CD4-positive, alpha-beta T cell treated with Interleukin-4 for 4 hours (primary cell): ENCODE data around the gene UMODL1.

Experiments used
- DNase-seq: peaks from one replicate; pipeline ENCODE4 v3.0.0-alpha.2; 2020

The UMODL1 gene

GRCh38 chr21:42071146-42071737 is at the start of gene UMODL1:
UMODL1 (plus strand) TSS chr21:42071317; CDS start chr21:42071317, 0 bp downstream.
- no peak for DNase-seq

GRCh38 chr21:42021371-42022090 is 49.6 kb upstream of the UMODL1 start:
- no peak for DNase-seq

- no peak for DNase-seq
These were observed 49.1 kb upstream of the UMODL1 start for GRCh38 chr21:42022091-42022430.

- DNase-seq: no peak
These were observed 48.2 kb upstream of the UMODL1 start for GRCh38 chr21:42022906-42023305.

GRCh38 chr21:42025376-42026081 is 45.6 kb upstream of the UMODL1 start:
- no peak for DNase-seq

- no peak for DNase-seq
These were observed 45.1 kb upstream of the UMODL1 start for GRCh38 chr21:42026082-42026435.

GRCh38 chr21:42027085-42027821 is 43.9 kb upstream of the UMODL1 start:
- DNase-seq: no peak

GRCh38 chr21:42027822-42028765 is 43.0 kb upstream of the UMODL1 start:
- DNase-seq: no peak

GRCh38 chr21:42028766-42029425 is 42.2 kb upstream of the UMODL1 start:
- no peak for DNase-seq

- no peak for DNase-seq
These were observed 40.8 kb upstream of the UMODL1 start for GRCh38 chr21:42030311-42030710.

- DNase-seq: no peak
These were observed 39.9 kb upstream of the UMODL1 start for GRCh38 chr21:42031241-42031640.

GRCh38 chr21:42031816-42032215 is 39.3 kb upstream of the UMODL1 start:
- DNase-seq: no peak

GRCh38 chr21:42032266-42032665 is 38.9 kb upstream of the UMODL1 start:
- DNase-seq: no peak

GRCh38 chr21:42032968-42033367 is 38.1 kb upstream of the UMODL1 start:
- no peak for DNase-seq

GRCh38 chr21:42036313-42036712 is 34.8 kb upstream of the UMODL1 start:
- no peak for DNase-seq

- no peak for DNase-seq
These were observed 33.6 kb upstream of the UMODL1 start for GRCh38 chr21:42037516-42037915.

GRCh38 chr21:42037943-42038342 is 33.2 kb upstream of the UMODL1 start:
- DNase-seq: no peak

GRCh38 chr21:42038393-42038792 is 32.7 kb upstream of the UMODL1 start:
- DNase-seq: no peak

- DNase-seq: no peak
These were observed 32.2 kb upstream of the UMODL1 start for GRCh38 chr21:42038826-42039425.

GRCh38 chr21:42039470-42039901 is 31.6 kb upstream of the UMODL1 start:
- no peak for DNase-seq

- DNase-seq: no peak
These were observed 31.2 kb upstream of the UMODL1 start for GRCh38 chr21:42039911-42040351.
